ENCODE measurements around the gene TMEM245.

GRCh38 chr9:109048822-109049221 lies 70.9 kb downstream of the TMEM245 start:
- TF ChIP-seq CTCF (IDR thresholded peaks at IDR 0.05; ENCODE audit: low read length): no peak
- TF ChIP-seq EZH2 (IDR thresholded peaks at IDR 0.05; ENCODE audit: borderline replicate concordance, low read length): no peak

All from OCI-LY1 (cell line).